Duodenal mucosa (tissue), 2 donors: Measurements from ENCODE around the gene CDC73.

Source experiments
- H3K27ac ChIP-seq: one replicate; pipeline ENCODE4 v1.7.0; 2013; ENCODE audit warnings: low read depth, low read length
- H3K27me3 ChIP-seq, 2 donors: one replicate each; pipeline ENCODE4 v1.7.0; 2013; ENCODE audit warnings: low read length in 2 of 2, control low read depth in 1 of 2; ENCODE audit not compliant: insufficient read depth in 2 of 2, control insufficient read depth in 1 of 2
- H3K36me3 ChIP-seq, 2 donors: one replicate each; pipeline ENCODE4 v1.7.0; 2013; ENCODE audit warnings: low read length in 2 of 2, control low read depth in 1 of 2; ENCODE audit not compliant: insufficient read depth in 2 of 2, control insufficient read depth in 1 of 2
- H3K4me1 ChIP-seq, 2 donors: one replicate each; pipeline ENCODE4 v1.7.0; 2013; ENCODE audit warnings: low read length in 2 of 2, control low read depth in 1 of 2; ENCODE audit not compliant: insufficient read depth in 2 of 2, control insufficient read depth in 1 of 2
- H3K4me3 ChIP-seq, 2 donors: one replicate each; pipeline ENCODE4 v1.7.0; 2013; ENCODE audit warnings: low read length in 2 of 2, low read depth in 1 of 2
- H3K9ac ChIP-seq, 2 donors: one replicate each; pipeline ENCODE4 v1.7.0; 2013; ENCODE audit warnings: low read length in 2 of 2, low read depth in 1 of 2
- H3K9me3 ChIP-seq, 2 donors: one replicate each; pipeline ENCODE4 v1.7.0; 2013; ENCODE audit warnings: low read length in 2 of 2, control low read depth in 1 of 2; ENCODE audit not compliant: control insufficient read depth in 1 of 2

CDC73 gene

DNA sequence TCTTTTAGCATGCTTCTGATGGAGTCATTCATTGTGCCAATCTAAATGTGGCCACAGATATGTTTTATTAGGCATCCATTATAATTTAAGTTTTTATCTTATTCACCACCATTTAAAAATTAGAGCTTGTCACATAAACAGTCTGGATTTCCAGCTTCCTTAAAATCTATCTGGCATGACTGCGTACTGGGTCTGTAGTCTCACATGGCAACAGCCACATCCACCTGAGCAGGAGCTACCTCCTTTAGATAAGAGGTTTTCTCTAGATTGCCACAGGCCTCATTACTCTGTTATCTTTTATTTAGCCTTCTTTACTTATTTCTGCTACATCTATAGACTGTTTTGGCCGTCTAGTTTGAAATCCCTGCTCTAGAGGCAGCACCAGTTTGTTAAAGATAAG lies 35.5 kb downstream of the CDC73 start:
- Histone ChIP-seq H3K27me3 (no peaks in the 10 kb centered on the region), H3K4me1 (peaks cover 12% of the 10 kb centered on the region in 2 donors), H3K4me3 (no peak overlapping the region), H3K9ac (no peak overlapping the region), H3K9me3 (no peaks in the 10 kb centered on the region), H3K27ac (no peak overlapping the region), H3K36me3 (peaks cover 2 to 7% of the 10 kb centered on the region in 2 donors)

DNA sequence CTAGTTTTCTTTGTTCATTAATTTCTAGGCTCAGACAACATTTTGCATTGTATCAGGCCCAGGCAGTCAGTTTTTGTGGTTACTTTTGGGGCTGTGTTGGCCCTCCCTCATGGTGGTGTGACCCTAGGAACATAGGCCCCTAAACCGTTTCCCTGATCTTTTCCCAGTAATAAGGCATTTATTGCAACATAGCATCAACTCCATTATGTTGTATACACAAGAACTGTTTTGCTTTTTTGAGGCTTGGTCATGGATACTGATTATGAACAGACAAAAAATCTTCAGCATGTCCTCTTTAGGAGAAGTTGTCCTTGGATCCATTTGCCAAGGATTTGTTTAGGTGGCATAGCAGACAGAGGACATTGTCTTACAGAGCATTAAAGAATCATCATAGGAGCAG lies 54.3 kb downstream of the CDC73 start:
- H3K36me3 ChIP-seq: peaks cover 0 to 2% of the 10 kb centered on the region in 2 donors
- H3K4me1 ChIP-seq: peaks cover 0 to 5% of the 10 kb centered on the region in 2 donors
- H3K9ac ChIP-seq: no peak overlapping the region

DNA sequence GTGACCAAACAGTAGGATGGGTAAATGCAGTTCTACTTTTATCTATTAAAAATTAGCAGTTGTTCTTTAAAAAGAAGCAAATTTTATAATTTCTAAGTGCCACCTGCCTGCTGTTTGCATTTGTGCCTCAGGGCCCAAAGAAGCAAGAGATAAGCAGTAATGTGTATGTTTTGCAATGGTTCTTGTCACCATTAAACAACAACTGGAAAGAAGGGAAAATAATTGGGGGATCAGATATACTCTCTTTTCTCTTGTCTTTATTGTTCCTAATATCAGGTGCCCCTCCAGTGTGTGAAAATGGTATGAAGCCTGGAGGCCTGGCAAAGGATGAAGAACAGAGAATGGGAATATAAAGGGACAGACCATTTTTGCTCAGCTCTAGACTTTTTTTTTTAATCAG lies 55.0 kb downstream of the CDC73 start:
- Histone ChIP-seq H3K9me3 (no peaks in the 10 kb centered on the region), H3K4me1 (peaks cover 0 to 5% of the 10 kb centered on the region in 2 donors), H3K4me3 (no peak overlapping the region), H3K27ac (no peak overlapping the region), H3K36me3 (no peaks in the 10 kb centered on the region), H3K9ac (no peak overlapping the region), H3K27me3 (no peaks in the 10 kb centered on the region)

More for the DNA sequence above, 54.3 kb downstream of the CDC73 start:
- Histone ChIP-seq H3K27me3 (no peaks in the 10 kb centered on the region), H3K4me3 (no peak overlapping the region), H3K27ac (no peak overlapping the region), H3K9me3 (no peaks in the 10 kb centered on the region)

DNA sequence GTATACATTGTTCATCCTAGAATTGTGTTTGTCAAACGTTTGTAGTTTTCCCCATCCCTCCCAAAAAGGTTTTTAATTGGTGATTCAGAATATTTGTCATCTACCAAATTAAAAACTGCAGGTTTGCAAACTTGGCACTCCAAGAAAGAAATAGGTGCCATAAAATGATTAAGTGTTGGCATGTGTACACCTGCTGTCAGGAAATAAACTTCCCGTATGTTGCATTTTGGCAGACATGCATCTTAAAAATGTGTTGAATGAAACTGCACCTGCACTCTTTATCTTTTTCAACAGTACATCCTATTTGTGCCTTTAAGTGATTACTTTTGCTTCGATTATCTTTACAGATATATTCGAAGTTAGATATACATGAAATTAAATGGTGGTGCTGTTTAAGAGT lies 57.3 kb downstream of the CDC73 start:
- peaks cover 0 to 7% of the 10 kb centered on the region in 2 donors for H3K4me1 ChIP-seq
- no peaks in the 10 kb centered on the region for H3K36me3 ChIP-seq
- H3K27ac ChIP-seq: no peak overlapping the region
- no peaks in the 10 kb centered on the region for H3K9me3 ChIP-seq
- no peak overlapping the region for H3K4me3 ChIP-seq
- H3K27me3 ChIP-seq: no peaks in the 10 kb centered on the region
- H3K9ac ChIP-seq: no peak overlapping the region

GRCh38 chr1:193181536-193181935 lies 59.7 kb downstream of the CDC73 start:
- Histone ChIP-seq H3K27ac (no peak overlapping the region), H3K4me1 (peaks cover 3 to 17% of the 10 kb centered on the region in 2 donors), H3K9me3 (no peaks in the 10 kb centered on the region), H3K4me3 (no peak overlapping the region), H3K9ac (no peak overlapping the region), H3K36me3 (no peaks in the 10 kb centered on the region), H3K27me3 (no peaks in the 10 kb centered on the region)

GRCh38 chr1:193181985-193182384 lies 60.2 kb downstream of the CDC73 start:
- H3K27me3 ChIP-seq: no peaks in the 10 kb centered on the region
- H3K27ac ChIP-seq: no peak overlapping the region
- no peaks in the 10 kb centered on the region for H3K9me3 ChIP-seq
- H3K4me1 ChIP-seq: peaks cover 3 to 20% of the 10 kb centered on the region in 2 donors
- H3K9ac ChIP-seq: no peak overlapping the region
- no peak overlapping the region for H3K4me3 ChIP-seq
- H3K36me3 ChIP-seq: no peaks in the 10 kb centered on the region

- peaks cover 11 to 32% of the 10 kb centered on the region in 2 donors for H3K4me1 ChIP-seq
These were observed 61.3 kb downstream of the CDC73 start for GRCh38 chr1:193183019-193183627.

DNA sequence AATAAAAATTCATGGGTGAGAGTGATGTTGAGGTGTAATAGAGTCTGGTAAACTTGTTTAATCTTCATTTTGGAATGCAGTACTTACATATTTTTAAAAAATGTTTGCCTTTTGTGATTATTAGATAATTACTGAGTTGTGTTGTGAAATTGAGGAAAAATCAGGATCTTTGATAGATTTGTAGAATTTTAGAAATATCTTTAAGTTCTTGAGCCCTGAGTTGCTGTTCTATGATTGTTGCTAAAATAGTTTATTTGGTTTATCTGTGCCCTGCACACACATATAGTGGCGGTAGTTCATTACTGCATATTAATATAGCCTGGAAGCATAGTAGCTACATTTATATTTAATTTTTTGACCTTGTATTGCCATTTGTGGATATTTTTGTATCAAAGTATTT lies 62.9 kb downstream of the CDC73 start:
- peaks cover 12 to 38% of the 10 kb centered on the region in 2 donors for H3K4me1 ChIP-seq
- no peaks in the 10 kb centered on the region for H3K36me3 ChIP-seq
- no peaks in the 10 kb centered on the region for H3K9me3 ChIP-seq
- H3K9ac ChIP-seq: no peak overlapping the region
- H3K4me3 ChIP-seq: peak overlapping the region in 1 of 2 donors; percentile 63
- no peak overlapping the region for H3K27ac ChIP-seq
- H3K27me3 ChIP-seq: no peaks in the 10 kb centered on the region

More at GRCh38 chr1:193183019-193183627, 61.3 kb downstream of the CDC73 start:
- Histone ChIP-seq H3K9me3 (no peaks in the 10 kb centered on the region), H3K9ac (no peak overlapping the region), H3K4me3 (peak overlapping the region in 1 of 2 donors; percentile 12), H3K27ac (no peak overlapping the region), H3K27me3 (no peaks in the 10 kb centered on the region), H3K36me3 (no peaks in the 10 kb centered on the region)

- Histone ChIP-seq H3K27ac (no peak overlapping the region), H3K27me3 (no peaks in the 10 kb centered on the region), H3K4me1 (peaks cover 12 to 42% of the 10 kb centered on the region in 2 donors), H3K9ac (peak overlapping the region in 1 of 2 donors; percentile 24), H3K9me3 (no peaks in the 10 kb centered on the region), H3K4me3 (peak overlapping the region; percentile 63 to 64), H3K36me3 (no peaks in the 10 kb centered on the region)
These were observed 63.4 kb downstream of the CDC73 start for GRCh38 chr1:193185211-193185610.

GRCh38 chr1:193185901-193186731 lies 64.3 kb downstream of the CDC73 start, which contains the start of gene B3GALT2:
Gene B3GALT2, minus strand, starts transcription at chr1:193186613. Its CDS starts 5,051 bp downstream, at chr1:193181562.
- Histone ChIP-seq H3K27me3 (no peaks in the 10 kb centered on the region), H3K9ac (peak within 1 kb of the TSS; percentile 24 to 38), H3K36me3 (no peaks in the 10 kb centered on the region), H3K4me3 (peak within 1 kb of the TSS; percentile 63 to 64), H3K9me3 (no peaks in the 10 kb centered on the region), H3K4me1 (peaks cover 12 to 48% of the 10 kb centered on the region in 2 donors), H3K27ac (peak within 1 kb of the TSS; percentile 48)
